GDM1 (cell line): ENCODE measurements around the gene PXMP4.
A peak's percentile ranks its signal among the peaks of the same experiment; 100 is the strongest.

ENCODE experiments used
- DNase-seq: peaks from one replicate; lab custom pipeline; 2025; lab: John Stamatoyannopoulos, UW

The PXMP4 gene

GRCh38 chr20:33731693-33732165, 11.6 kb upstream of the PXMP4 start, which contains the start of gene ZNF341:
TSS of gene ZNF341 (plus strand) at chr20:33731996. CDS start at chr20:33732022, 26 bp downstream.
- DNase-seq = peak; percentile 89

GRCh38 chr20:33730946-33731692, 11.0 kb upstream of the PXMP4 start:
- no peak for DNase-seq

GRCh38 chr20:33729101-33729500, 9.0 kb upstream of the PXMP4 start:
- DNase-seq = no peak

GRCh38 chr20:33728463-33728862, 8.4 kb upstream of the PXMP4 start:
- DNase-seq = no peak

GRCh38 chr20:33727806-33728205, 7.7 kb upstream of the PXMP4 start:
- no peak for DNase-seq

GRCh38 chr20:33727115-33727479, 7.0 kb upstream of the PXMP4 start:
- DNase-seq = no peak

- DNase-seq = no peak
Observed at GRCh38 chr20:33725607-33726264, 5.6 kb upstream of the PXMP4 start.

GRCh38 chr20:33724439-33725094, 4.5 kb upstream of the PXMP4 start:
- DNase-seq = no peak

GRCh38 chr20:33721391-33722140, 1.5 kb upstream of the PXMP4 start:
- no peak for DNase-seq

GRCh38 chr20:33719277-33719988, 677 bp downstream of the PXMP4 start:
- no peak for DNase-seq

- DNase-seq = no peak
Observed at GRCh38 chr20:33716498-33716897, 3.6 kb downstream of the PXMP4 start.

- DNase-seq = no peak
Observed at GRCh38 chr20:33713865-33714367, 6.2 kb downstream of the PXMP4 start.

- DNase-seq = no peak
Observed at GRCh38 chr20:33711446-33711738, 8.7 kb downstream of the PXMP4 start.

- no peak for DNase-seq
Observed at GRCh38 chr20:33710681-33711445, 9.2 kb downstream of the PXMP4 start.

- no peak for DNase-seq
Observed at GRCh38 chr20:33709905-33710541, 10.1 kb downstream of the PXMP4 start.

- DNase-seq = no peak
Observed at GRCh38 chr20:33709398-33709797, 10.7 kb downstream of the PXMP4 start.

GRCh38 chr20:33707668-33708067, 12.4 kb downstream of the PXMP4 start:
- DNase-seq = no peak

GRCh38 chr20:33704197-33704924, 15.7 kb downstream of the PXMP4 start:
- no peak for DNase-seq

- no peak for DNase-seq
Observed at GRCh38 chr20:33703498-33704137, 16.5 kb downstream of the PXMP4 start.
